Liver (tissue), 9 donors: Measurements from ENCODE around the gene SYT5. TPM values are rescaled to one million over a fixed set of nuclear protein-coding genes. Genes with fewer than 3 reads are reported as not detected.

Experiments
- DNase-seq: peaks from one replicate; pipeline ENCODE4 v3.0.0-alpha.2; 2017; ENCODE audit warnings: low spot score
- H3K27ac ChIP-seq, 2 donors: one replicate each; pipeline ENCODE4 v1.7.0; 2013; ENCODE audit warnings: inconsistent platforms in 2 of 2, low read length in 2 of 2, control low read depth in 1 of 2, low read depth in 1 of 2, mild to moderate bottlenecking in 1 of 2
- H3K27me3 ChIP-seq, 4 donors: one replicate each; pipeline versions ENCODE4 v1.6.1 to v1.7.0; 2013; ENCODE audit warnings: low read length in 3 of 4, inconsistent platforms in 1 of 4, mild to moderate bottlenecking in 1 of 4, moderate library complexity in 1 of 4; ENCODE audit not compliant: control insufficient read depth in 4 of 4, insufficient read depth in 4 of 4
- H3K36me3 ChIP-seq, 4 donors: one replicate each; pipeline versions ENCODE4 v1.6.1 to v1.7.0; 2013; ENCODE audit warnings: low read length in 3 of 4, mild to moderate bottlenecking in 3 of 4, low read depth in 1 of 4, moderate library complexity in 1 of 4; ENCODE audit not compliant: control insufficient read depth in 4 of 4, insufficient read depth in 3 of 4
- H3K4me1 ChIP-seq, 4 donors: one replicate each; pipeline versions ENCODE4 v1.6.1 to v1.7.0; 2013; ENCODE audit warnings: low read length in 3 of 4, mild to moderate bottlenecking in 3 of 4, moderate library complexity in 1 of 4; ENCODE audit not compliant: control insufficient read depth in 4 of 4, insufficient read depth in 4 of 4
- H3K4me3 ChIP-seq, 3 donors: one replicate each; pipeline versions ENCODE4 v1.6.1 to v1.7.0; 2013; ENCODE audit warnings: low read length in 3 of 3, control low read depth in 1 of 3, low read depth in 1 of 3, mild to moderate bottlenecking in 1 of 3
- H3K9ac ChIP-seq, 2 donors: one replicate each; pipeline ENCODE4 v1.7.0; 2013; ENCODE audit warnings: low read length in 2 of 2, mild to moderate bottlenecking in 2 of 2, moderate library complexity in 2 of 2, control low read depth in 1 of 2, low read depth in 1 of 2
- H3K9me3 ChIP-seq, 4 donors: one replicate each; pipeline versions ENCODE4 v1.6.1 to v1.7.0; 2013; ENCODE audit warnings: low read length in 3 of 4; ENCODE audit not compliant: control insufficient read depth in 4 of 4
- EGR1 ChIP-seq, 2 donors: IDR thresholded peaks; 2 replicates each; pipeline ENCODE4 v1.6.1; 2016 to 2018; ENCODE audit warnings: antibody characterized with exemption in 2 of 2, low read depth in 2 of 2
- FOXA1 ChIP-seq: IDR thresholded peaks from 2 replicates; pipeline ENCODE4 v1.6.1; 2016; ENCODE audit warnings: antibody characterized with exemption
- FOXA2 ChIP-seq: IDR thresholded peaks from 2 replicates; pipeline ENCODE4 v1.6.1; 2016; ENCODE audit warnings: antibody characterized with exemption
- GABPA ChIP-seq, 2 donors: IDR thresholded peaks in 1 of 2; conservative IDR thresholded peaks in 1 of 2; 2 replicates each; pipeline ENCODE4 v1.6.1; 2016; ENCODE audit warnings: antibody characterized with exemption in 2 of 2, mild to moderate bottlenecking in 1 of 2, moderate library complexity in 1 of 2
- HNF4A ChIP-seq, 2 donors: conservative IDR thresholded peaks; 2 replicates each; pipeline ENCODE4 v1.6.1; 2016; ENCODE audit warnings: antibody characterized with exemption in 2 of 2, mild to moderate bottlenecking in 2 of 2
- HNF4G ChIP-seq: IDR thresholded peaks from 2 replicates; pipeline ENCODE4 v1.6.1; 2016; ENCODE audit warnings: antibody characterized with exemption
- JUND ChIP-seq, 2 donors: IDR thresholded peaks; 2 replicates each; pipeline ENCODE4 v1.6.1; 2016; ENCODE audit warnings: antibody characterized with exemption in 2 of 2
- NR2F2 ChIP-seq: IDR thresholded peaks from 2 replicates; pipeline ENCODE4 v1.6.1; 2016; ENCODE audit warnings: antibody characterized with exemption
- RAD21 ChIP-seq, 2 donors: IDR thresholded peaks; 2 replicates each; pipeline ENCODE4 v1.6.1; 2016; ENCODE audit warnings: antibody characterized with exemption in 2 of 2, mild to moderate bottlenecking in 2 of 2
- RXRA ChIP-seq, 2 donors: IDR thresholded peaks; 2 replicates each; pipeline ENCODE4 v1.6.1; 2017 to 2018; ENCODE audit warnings: antibody characterized with exemption in 2 of 2, mild to moderate bottlenecking in 1 of 2
- SP1 ChIP-seq: IDR thresholded peaks from 2 replicates; pipeline ENCODE4 v1.6.1; 2018; ENCODE audit warnings: antibody characterized with exemption, mild to moderate bottlenecking
- TAF1 ChIP-seq: conservative IDR thresholded peaks from 2 replicates; pipeline ENCODE4 v1.6.1; 2016; ENCODE audit warnings: antibody characterized with exemption, mild to moderate bottlenecking
- YY1 ChIP-seq: IDR thresholded peaks from 2 replicates; pipeline ENCODE4 v1.6.1; 2016; ENCODE audit warnings: antibody characterized with exemption, mild to moderate bottlenecking
- WGBS: extraction: QIAGEN DNeasy Blood & Tissue Kit; methylation state at CpG from one replicate; pipeline ENCODE4 v1.1.7; 2013; 5-methylcytosine and 5-hydroxymethylcytosine counted together
- polyA plus RNA-seq, 2 donors: library from polyadenylated mRNA; stranded (reverse) in 1 of 2; unstranded in 1 of 2; fragments of 200-250 nt in 1 of 2; fragments of >200 nt in 1 of 2; fragmentation: Nextera tagmentation in 1 of 2; extraction: Ambion mirVana in 1 of 2; gene quantifications; one replicate each; pipeline versions ENCODE4 v1.2.1 to v1.2.3, GENCODE V29; 2013 to 2015
- total RNA-seq, 2 donors: library from RNA; depleted of rRNA; stranded (reverse); fragments of >200 nt; gene quantifications; one replicate each; pipeline ENCODE4 v1.2.3, GENCODE V29; 2014
- TF ChIP-seq, protein P1 (sequence below): fragments of 150-350 bp; IDR thresholded peaks from 2 replicates; pipeline ENCODE4 v1.5.1; 2017; ENCODE audit warnings: improper control_type of control experiment, low read depth, low read length; ENCODE audit not compliant: missing input control
- TF ChIP-seq, protein P2 (sequence below): IDR thresholded peaks from 2 replicates; pipeline ENCODE4 v1.6.1; 2016; ENCODE audit warnings: antibody characterized with exemption
- TF ChIP-seq, protein P3 (sequence below): IDR thresholded peaks from 2 replicates; pipeline ENCODE4 v1.6.1; 2016; ENCODE audit warnings: antibody characterized with exemption
- TF ChIP-seq, protein P4 (sequence below): IDR thresholded peaks from 2 replicates; pipeline ENCODE4 v1.6.1; 2016; ENCODE audit warnings: antibody characterized with exemption
- TF ChIP-seq, protein P5 (sequence below): IDR thresholded peaks from 2 replicates; pipeline ENCODE4 v1.6.1; 2016; ENCODE audit warnings: antibody characterized with exemption, mild to moderate bottlenecking
- donor health status: healthy.
- donor health status: healthy.
- donor health status: healthy.
- donor health status: healthy.
- donor health status: healthy.

SYT5 gene
- total and polyA plus RNA-seq, 4 donors = under 0.01 TPM; not detected in 3

DNA sequence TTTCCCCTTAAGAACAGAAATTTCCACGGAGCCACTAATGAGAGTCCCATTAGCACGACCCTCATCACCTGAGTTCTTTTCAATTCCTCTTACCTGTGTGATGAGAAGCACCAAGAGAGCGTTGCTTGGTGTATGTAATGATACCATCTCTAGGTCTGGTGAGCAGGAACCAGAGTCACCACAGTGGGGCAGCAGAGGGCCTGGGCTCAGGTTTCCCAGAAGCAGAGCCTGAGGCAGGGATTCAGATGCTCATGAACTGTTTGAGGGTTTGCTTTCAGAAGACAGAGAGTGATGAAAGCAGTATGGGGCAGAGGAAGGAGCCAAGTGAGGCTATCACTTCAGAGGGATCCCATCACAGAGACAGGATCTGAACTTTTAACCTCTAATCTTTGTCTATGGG, 32.4 kb upstream of the SYT5 start (continued):
- TF ChIP-seq FOXA1 (no peak), HNF4G (no peak), TAF1 (no peak), FOXA2 (no peak)

DNA sequence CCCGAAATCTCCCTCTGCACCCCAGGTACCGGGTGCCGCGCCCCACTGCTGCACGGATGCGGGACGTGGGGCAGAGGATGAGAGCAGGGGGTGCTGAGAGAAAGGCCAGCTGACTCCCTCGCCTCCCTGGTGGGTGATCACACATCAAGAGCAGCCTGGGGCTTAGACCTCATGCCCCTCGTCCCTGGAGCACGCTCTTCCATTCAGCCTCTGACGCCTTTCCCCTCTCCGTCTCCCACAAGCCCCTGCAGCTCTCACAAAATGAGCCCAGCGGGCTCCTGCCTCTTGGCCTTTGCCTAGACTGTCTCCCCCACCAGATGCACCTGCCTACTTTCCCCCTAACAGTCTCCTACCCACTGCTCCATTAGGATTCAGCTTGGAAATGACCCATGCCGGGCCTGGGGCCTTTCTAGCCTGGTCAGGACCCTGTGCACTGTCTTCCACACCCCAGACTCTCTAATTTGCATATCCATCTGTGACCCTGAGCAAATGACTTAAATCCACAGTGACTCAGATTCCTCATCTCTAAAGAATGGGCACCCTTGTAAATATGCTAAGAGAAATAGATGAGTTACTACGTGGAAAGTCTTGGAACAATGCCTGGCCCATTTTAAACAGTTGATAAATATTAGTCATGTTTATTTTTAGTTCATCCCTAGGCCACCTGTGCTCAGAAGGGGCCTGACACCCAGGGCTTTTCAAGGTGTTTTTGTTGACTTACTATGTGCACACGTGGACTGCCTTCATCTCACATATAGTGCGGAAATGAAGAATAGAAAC, 29.8 kb upstream of the SYT5 start:
- DNase-seq = no peak
- H3K9me3 ChIP-seq = no peaks in the 10 kb centered on the region
- no peaks in the 10 kb centered on the region for H3K36me3 ChIP-seq
- WGBS = 76% methylated on average over 17 of the region's 17 CpGs
- peaks cover 0 to 9% (median 5%) of the 10 kb centered on the region in 4 donors for H3K4me1 ChIP-seq
- H3K4me3 ChIP-seq = no peak overlapping the region
- TF ChIP-seq RAD21 (IDR thresholded peaks at IDR 0.05) (no peak), EGR1 (IDR thresholded peaks at IDR 0.05; ENCODE audit: low read depth in 2 of 2) (no peak), NR2F2 (no peak), RXRA (IDR thresholded peaks at IDR 0.05) (peak in 1 of 2 donors; percentile 41), JUND (IDR thresholded peaks at IDR 0.05) (peak in 1 of 2 donors; percentile 64), HNF4A (conservative IDR thresholded peaks at IDR 0.05) (peak in 1 of 2 donors; percentile 25), GABPA (IDR thresholded peaks at IDR 0.05 in 1 of 2, conservative IDR thresholded peaks at IDR 0.05 in 1 of 2) (no peak), FOXA2 (peak; percentile 58), SP1 (no peak), FOXA1 (no peak), TAF1 (no peak), YY1 (no peak), HNF4G (no peak)
- TF ChIP-seq, protein P1, sequence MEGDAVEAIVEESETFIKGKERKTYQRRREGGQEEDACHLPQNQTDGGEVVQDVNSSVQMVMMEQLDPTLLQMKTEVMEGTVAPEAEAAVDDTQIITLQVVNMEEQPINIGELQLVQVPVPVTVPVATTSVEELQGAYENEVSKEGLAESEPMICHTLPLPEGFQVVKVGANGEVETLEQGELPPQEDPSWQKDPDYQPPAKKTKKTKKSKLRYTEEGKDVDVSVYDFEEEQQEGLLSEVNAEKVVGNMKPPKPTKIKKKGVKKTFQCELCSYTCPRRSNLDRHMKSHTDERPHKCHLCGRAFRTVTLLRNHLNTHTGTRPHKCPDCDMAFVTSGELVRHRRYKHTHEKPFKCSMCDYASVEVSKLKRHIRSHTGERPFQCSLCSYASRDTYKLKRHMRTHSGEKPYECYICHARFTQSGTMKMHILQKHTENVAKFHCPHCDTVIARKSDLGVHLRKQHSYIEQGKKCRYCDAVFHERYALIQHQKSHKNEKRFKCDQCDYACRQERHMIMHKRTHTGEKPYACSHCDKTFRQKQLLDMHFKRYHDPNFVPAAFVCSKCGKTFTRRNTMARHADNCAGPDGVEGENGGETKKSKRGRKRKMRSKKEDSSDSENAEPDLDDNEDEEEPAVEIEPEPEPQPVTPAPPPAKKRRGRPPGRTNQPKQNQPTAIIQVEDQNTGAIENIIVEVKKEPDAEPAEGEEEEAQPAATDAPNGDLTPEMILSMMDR = no peak
- TF ChIP-seq, protein P2, sequence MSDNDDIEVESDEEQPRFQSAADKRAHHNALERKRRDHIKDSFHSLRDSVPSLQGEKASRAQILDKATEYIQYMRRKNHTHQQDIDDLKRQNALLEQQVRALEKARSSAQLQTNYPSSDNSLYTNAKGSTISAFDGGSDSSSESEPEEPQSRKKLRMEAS = no peak
- TF ChIP-seq, protein P3, sequence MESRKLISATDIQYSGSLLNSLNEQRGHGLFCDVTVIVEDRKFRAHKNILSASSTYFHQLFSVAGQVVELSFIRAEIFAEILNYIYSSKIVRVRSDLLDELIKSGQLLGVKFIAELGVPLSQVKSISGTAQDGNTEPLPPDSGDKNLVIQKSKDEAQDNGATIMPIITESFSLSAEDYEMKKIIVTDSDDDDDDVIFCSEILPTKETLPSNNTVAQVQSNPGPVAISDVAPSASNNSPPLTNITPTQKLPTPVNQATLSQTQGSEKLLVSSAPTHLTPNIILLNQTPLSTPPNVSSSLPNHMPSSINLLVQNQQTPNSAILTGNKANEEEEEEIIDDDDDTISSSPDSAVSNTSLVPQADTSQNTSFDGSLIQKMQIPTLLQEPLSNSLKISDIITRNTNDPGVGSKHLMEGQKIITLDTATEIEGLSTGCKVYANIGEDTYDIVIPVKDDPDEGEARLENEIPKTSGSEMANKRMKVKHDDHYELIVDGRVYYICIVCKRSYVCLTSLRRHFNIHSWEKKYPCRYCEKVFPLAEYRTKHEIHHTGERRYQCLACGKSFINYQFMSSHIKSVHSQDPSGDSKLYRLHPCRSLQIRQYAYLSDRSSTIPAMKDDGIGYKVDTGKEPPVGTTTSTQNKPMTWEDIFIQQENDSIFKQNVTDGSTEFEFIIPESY = no peak
- TF ChIP-seq, protein P4, sequence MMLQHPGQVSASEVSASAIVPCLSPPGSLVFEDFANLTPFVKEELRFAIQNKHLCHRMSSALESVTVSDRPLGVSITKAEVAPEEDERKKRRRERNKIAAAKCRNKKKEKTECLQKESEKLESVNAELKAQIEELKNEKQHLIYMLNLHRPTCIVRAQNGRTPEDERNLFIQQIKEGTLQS = peak; percentile 26
- TF ChIP-seq, protein P5, sequence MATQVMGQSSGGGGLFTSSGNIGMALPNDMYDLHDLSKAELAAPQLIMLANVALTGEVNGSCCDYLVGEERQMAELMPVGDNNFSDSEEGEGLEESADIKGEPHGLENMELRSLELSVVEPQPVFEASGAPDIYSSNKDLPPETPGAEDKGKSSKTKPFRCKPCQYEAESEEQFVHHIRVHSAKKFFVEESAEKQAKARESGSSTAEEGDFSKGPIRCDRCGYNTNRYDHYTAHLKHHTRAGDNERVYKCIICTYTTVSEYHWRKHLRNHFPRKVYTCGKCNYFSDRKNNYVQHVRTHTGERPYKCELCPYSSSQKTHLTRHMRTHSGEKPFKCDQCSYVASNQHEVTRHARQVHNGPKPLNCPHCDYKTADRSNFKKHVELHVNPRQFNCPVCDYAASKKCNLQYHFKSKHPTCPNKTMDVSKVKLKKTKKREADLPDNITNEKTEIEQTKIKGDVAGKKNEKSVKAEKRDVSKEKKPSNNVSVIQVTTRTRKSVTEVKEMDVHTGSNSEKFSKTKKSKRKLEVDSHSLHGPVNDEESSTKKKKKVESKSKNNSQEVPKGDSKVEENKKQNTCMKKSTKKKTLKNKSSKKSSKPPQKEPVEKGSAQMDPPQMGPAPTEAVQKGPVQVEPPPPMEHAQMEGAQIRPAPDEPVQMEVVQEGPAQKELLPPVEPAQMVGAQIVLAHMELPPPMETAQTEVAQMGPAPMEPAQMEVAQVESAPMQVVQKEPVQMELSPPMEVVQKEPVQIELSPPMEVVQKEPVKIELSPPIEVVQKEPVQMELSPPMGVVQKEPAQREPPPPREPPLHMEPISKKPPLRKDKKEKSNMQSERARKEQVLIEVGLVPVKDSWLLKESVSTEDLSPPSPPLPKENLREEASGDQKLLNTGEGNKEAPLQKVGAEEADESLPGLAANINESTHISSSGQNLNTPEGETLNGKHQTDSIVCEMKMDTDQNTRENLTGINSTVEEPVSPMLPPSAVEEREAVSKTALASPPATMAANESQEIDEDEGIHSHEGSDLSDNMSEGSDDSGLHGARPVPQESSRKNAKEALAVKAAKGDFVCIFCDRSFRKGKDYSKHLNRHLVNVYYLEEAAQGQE = no peak
- H3K27me3 ChIP-seq = no peaks in the 10 kb centered on the region
- H3K9ac ChIP-seq = no peak overlapping the region
- peak overlapping the region in 1 of 2 donors; percentile 40 for H3K27ac ChIP-seq
